Measurements from ENCODE around the gene FBLN5.
A peak's percentile ranks its signal among the peaks of the same experiment; 100 is the strongest.
"Not testable (repeated sequence)": the region's sequence is repeated elsewhere in the genome, so short reads cannot be mapped to it uniquely, and the experiment has no call there.

FBLN5 gene

GRCh38 chr14:91910196-91910595 is 37.3 kb downstream of the FBLN5 start:
- no peak for DNase-seq

- no peak for DNase-seq
Observed at GRCh38 chr14:91906374-91906773, 41.1 kb downstream of the FBLN5 start.

DNA sequence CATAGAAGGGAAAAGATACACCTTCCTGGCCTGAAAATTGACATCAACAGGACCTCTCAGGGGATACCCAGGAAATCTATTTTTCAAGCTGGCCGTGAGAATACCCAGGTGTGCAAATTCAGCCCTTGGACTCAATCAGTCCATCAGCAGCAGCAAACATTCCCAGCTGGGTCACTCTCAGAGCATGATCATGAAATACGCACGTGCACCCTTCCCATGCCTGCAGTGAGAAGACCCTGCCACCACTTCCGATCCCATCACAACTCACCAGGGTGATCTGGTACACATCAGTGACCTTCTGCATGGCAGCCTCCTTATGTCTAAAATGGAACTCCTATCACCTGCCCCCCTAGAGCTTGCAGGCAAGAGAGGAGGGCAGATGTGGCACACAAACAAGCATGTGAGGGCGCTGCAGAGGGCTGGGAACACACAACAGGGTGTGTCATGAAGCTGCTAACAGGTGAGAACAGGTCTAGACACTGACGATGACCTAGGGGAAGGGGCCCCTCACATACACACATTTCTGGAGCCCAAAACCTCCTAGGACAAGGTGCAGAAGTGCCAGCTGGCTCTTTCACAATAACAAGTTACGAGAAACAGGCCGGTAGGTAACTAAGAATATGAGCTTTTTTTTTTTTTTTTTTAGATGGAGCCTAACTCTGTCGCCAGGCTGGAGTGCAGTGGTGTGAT is 42.4 kb downstream of the FBLN5 start:
- no peak for DNase-seq

GRCh38 chr14:91904483-91904882 is 43.0 kb downstream of the FBLN5 start:
- DNase-seq: no peak

GRCh38 chr14:91903070-91903469 is 44.4 kb downstream of the FBLN5 start:
- DNase-seq: no peak

DNA sequence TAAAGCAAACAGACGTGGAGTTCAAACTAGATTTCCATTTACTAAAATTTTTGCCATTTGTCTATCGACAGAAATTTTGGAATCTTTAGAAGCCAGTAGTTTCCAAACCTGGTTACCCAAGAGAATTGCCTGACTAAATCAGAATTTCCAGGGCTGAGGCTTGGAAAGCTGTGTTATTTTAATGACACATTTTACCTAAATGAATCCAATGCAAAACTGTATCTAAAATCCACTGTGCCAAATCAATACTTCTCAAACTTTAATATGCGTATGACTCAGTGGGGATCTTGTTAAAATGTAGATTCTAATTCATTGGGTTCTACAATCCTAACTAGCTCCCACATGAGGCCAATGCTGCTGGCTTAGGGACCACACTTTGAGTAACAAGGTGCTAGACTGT is 45.2 kb downstream of the FBLN5 start:
- DNase-seq: no peak

DNA sequence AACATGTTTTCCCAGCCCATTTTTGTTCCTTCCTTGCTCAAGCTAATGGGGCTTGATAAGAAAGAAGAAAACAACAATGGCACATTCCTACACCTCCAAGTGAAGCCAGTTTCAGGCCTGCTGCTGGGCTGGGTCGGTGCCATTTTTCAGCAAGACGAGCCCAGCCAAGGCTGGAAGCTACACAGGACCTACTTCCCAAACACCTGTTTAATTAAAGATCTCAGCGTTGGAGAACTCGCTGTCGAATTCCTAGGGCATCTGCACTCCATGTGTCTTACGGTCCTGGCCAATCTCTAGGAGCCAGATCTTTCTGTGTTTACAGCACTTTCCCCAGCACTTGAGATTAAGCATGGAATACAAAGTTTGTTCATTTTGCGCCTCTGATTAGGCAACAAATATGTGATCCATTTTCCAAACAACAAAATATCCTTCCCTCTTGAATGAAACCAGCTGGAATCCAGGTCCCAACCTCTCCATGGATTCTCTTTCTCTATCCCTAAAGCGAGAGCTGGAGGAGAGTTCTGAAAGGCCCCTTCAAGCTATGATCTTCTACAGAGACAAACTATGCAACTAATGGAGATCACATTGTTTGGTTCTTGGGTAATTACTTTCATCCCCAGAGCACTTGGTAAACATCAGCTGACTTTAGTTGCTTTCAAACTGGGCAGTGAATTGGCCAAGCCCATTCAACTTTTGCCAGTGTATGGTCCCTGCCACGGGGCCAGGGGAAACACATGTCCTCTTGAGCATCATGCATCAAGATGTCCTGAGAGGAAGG is 45.9 kb downstream of the FBLN5 start:
- no peak for DNase-seq

DNA sequence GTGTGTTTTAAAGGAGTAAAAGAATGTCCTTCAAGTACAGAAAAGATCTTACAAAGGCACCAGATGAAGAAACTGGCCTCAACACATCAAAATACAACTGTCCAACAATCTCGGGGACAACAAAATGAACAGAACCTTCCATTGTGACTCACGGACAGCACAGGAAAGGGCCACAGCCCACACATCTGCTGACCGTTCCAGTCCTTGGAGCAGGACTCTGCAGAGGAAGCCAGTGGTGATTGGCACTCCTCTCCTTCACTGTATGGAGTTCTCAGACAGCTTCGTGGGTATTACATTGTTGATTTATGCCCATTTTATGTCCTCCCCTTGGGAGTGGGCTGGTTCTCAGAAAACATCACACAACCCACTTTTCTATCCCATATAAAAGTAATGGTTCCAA is 47.7 kb downstream of the FBLN5 start:
- no peak for DNase-seq

GRCh38 chr14:91899213-91899612 is 48.3 kb downstream of the FBLN5 start:
- peak in 4 of 56 donors; percentile 8 to 24 (median 16) for DNase-seq

GRCh38 chr14:91898372-91898771 is 49.1 kb downstream of the FBLN5 start:
- no peak for DNase-seq

DNA sequence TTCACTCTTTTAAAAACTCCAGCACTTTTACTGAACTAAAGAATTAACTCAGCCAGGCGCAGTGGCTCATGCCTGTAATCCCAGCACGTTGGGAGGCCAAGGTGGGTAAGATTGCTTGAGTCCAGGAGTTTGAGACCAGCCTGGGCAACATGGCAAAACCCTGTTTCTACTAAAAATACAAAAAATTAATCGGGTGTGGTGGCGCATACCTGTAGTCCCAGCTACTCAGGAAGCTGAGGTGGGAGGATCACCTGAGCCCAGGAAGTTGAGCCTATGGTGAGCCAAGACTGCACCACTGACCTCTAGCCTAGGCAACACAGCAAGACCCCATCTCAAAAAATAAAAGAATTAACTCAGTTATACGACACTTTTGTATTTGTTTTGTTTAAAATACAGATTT is 49.8 kb downstream of the FBLN5 start:
- not testable (repeated sequence) for DNase-seq

DNA sequence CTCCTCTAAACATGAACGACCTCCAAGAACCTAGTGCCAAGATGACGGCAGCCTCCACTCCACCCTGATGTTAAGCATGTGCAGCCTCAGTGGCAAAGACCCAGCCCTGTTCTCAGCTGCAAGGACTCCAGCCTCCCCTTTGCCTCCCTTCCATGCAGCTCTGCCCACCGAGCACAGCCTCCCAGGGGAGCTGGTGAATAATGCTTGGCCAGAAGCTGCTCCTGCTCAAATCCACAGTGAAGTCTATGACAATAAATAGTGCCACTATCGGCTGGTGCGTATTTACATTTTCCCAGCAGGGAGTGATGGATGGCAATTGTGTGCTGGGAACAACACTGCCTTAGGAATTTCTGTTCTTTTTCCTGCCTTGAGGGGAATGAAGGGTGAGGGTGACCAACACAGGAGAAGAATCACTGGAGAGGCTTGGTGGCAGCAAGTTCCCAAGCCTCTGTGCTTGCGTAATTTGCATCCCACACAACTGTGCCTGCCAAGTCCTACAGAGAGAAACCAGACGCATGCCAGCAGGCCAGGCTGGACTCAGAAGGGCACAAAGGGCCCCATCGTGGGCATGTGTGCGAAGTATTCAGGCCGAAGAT is 50.3 kb downstream of the FBLN5 start:
- DNase-seq: peak in 48 of 56 donors; percentile 9 to 90 (median 56)

- no peak for DNase-seq
Observed at GRCh38 chr14:91896419-91896818, 51.1 kb downstream of the FBLN5 start.

DNA sequence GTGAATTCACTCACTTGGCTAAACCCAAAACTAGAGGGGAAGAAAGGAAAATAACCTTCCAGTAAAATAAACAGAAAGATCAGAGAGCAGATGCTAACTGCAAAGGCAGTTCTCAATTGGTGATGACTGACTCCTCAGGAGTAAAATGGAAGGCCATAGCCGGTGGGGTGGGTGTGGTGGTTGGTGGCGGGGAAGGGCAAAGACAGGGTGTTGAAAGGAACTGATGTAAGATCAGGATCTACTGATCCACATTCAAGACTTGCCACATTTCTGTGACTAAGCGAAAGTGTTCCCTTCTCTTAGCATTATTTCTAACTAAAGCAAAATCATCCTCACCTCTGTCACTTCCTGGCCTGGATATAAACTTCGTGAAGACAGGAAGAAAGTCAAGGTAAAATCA is 53.8 kb downstream of the FBLN5 start:
- no peak for DNase-seq

DNA sequence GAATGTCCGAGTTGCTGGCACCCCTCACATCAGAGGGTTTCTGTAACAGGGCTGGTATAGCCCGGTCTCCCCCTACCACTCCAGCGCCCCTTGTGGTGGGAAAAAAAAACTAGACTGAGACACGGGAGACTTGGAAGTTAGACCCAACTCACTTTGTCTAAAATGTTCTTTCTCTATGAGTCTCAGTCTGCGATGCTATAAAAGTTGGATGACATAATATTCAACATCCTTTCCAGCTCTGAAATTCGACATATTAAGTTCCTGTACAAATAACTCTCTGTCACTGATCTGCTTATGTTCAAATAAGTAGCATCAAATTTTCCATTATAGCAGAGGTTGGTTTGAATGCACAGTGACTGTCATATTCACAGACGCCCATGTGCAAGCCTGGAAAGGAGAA is 54.5 kb downstream of the FBLN5 start:
- DNase-seq: peak in 2 of 56 donors; percentile 12

DNA sequence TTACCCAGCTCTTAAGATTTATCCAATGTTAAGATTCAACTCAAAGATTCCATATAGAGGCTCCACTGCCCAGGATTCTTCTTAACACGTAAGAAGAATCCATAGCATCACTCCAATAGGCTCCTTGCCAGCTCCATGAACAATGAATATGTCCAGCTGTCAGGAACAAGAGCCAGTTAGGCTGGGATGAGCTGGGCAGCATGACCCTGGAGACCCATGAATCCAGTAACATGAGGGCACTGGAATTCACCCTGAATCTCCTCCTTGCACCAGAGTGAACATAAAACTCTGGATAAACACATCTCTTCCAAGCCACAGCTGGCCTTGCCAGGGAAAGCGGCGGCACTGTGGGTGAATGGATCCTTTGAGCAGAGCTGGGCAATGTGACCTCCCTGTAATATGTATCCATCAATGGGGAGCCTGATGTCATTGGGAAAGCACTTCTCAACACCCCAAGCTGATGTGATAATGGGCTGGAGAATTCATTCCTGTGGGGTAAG is 55.7 kb downstream of the FBLN5 start:
- DNase-seq: peak in 52 of 56 donors; percentile 17 to 91 (median 66)

DNA sequence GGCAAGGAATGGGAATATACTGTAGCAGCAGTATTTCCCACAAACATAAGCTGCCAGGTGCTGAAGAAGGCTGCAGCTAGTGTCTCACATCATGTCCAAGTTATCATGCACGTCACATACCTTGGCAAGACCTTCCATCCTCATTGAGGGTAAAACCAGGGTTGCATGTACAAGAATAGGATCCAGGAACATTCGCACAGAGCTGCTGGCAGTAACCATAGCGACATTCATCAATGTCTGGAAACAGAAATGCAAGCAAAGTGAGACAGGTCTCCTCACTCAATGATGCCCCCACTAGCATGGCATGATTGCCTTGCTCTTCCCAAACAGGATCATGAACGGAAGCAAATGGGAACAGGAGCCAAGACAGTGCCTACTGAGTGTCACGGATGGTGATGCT is 56.4 kb downstream of the FBLN5 start:
- peak in 19 of 56 donors; percentile 9 to 62 (median 23) for DNase-seq

GRCh38 chr14:91890291-91890749 is 57.2 kb downstream of the FBLN5 start:
- peak in 39 of 56 donors; percentile 8 to 77 (median 39) for DNase-seq

- DNase-seq: peak in 26 of 56 donors; percentile 13 to 76 (median 40)
Observed at GRCh38 chr14:91889477-91890211, 57.9 kb downstream of the FBLN5 start.

DNA sequence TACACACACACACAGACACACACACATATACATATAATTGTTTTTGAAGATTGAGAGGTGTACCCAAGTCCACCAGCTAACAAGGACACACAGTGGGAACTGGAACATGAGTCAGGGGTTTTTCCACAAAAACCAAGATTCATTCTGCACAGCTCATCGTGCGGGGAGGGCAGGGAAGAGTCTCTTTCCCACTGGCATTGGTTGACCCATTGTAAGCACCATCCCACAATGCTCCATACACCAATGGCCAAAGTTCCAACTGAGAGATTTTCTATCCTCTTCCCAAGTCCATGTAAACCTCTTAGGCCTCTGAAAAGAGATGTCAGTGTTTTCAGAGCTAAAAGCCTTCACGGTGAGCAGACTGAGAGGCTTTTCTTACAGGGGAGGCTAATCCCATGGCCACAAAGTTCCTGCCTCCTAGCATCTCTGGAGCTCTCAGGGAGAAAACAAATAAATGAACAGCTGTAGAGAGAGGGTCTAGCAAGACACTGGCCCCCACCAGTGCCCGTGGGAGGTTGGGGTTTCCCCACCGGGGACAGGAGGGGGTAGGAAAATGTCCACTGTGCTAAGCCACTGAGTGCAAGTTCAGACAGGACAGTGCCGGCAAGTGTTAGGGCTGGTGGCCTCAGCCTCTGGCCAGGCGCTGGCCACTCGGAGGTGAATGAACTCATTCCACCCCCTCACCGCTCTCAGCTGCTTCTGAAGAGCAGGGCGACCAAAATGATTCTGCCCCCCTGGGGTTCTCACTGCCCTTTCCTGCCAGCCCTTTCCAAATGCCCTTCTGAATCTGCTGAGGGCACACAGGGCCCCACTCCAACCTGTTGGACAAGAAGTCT is 58.6 kb downstream of the FBLN5 start:
- peak in 8 of 56 donors; percentile 7 to 46 (median 21) for DNase-seq
